GM19324 (cell line): ENCODE data around the gene CHMP2A.

Experiments used
- ATAC-seq: cut with Tn5 transposase; IDR thresholded peaks from one replicate; pipeline ENCODE4 v1.9.1; 2021; ENCODE audit warnings: mild to moderate bottlenecking, moderate library complexity; ENCODE audit not compliant: unreplicated experiment, low FRiP score

Gene CHMP2A

DNA sequence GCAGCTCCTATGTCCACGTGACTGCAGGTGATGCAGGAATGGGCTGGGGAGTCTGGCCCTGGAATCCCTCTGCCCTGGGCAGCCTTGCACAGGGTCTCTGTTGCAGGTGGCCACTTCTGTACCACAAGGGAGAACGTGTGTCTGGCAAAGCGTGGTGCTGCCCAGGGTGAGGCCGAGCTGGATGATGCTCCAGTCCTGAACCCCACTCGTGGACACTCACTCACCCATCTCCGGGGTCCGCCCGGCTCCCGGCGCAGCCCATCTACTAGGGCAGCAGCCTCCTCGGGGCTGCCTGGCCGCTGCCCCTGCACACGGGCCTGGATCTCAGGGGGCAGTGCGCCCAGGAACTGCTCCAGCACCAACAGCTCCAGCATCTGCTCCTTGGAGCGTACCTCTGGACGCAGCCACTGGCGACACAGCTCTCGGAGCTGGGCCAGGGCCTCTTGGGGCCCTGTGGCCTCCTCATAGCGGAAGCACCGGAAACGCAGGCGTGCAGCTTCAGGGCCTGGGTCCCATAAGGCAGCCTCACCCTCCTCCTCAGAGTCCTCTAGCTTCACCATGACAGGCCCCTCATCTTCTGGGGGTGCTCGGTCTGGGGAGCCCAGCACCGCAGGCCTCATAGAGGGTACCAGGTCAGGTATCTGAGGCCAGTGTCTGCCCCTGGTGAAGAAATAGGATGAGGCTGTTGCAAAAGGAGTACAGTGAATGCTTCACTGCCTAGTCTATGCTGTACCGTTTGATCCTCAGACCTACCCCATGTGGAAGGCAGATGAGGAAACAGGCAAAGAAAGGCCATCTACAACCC lies 16.1 kb upstream of the CHMP2A start:
- no peak for ATAC-seq

DNA sequence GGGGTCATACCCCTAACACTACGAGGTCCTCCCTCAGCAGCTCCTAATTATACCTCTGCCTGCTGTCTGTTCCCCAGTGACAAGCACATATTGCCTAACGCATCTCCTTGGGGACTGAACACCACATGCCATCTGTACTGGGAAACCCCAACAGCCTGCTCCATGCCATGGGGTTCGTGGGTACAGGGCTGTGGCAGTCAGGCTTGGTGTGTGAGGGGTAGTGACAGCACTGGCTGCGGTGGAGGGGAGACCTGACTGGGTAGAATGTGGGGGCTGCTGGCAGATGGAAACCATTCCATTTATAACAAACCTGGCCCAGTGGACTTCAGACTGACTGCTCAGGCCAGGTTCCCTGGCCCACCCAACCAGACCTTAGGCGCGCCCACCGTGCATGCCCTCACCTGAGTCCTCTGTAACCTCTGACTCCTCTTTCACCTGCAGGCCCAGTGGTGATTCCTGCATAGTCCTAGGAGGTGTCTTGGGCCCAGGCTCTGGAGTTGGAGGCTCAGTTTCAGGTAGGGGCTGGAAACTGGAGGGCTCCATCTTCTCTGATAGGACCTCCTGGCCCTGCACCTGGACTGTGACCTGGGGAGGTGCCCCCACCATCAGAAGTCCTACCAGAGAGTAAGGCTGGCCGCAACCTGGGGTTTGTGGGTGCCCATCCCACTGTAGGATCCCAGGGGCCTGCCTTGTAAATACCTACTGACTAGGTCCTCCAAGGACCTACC lies 15.2 kb upstream of the CHMP2A start:
- ATAC-seq = no peak

DNA sequence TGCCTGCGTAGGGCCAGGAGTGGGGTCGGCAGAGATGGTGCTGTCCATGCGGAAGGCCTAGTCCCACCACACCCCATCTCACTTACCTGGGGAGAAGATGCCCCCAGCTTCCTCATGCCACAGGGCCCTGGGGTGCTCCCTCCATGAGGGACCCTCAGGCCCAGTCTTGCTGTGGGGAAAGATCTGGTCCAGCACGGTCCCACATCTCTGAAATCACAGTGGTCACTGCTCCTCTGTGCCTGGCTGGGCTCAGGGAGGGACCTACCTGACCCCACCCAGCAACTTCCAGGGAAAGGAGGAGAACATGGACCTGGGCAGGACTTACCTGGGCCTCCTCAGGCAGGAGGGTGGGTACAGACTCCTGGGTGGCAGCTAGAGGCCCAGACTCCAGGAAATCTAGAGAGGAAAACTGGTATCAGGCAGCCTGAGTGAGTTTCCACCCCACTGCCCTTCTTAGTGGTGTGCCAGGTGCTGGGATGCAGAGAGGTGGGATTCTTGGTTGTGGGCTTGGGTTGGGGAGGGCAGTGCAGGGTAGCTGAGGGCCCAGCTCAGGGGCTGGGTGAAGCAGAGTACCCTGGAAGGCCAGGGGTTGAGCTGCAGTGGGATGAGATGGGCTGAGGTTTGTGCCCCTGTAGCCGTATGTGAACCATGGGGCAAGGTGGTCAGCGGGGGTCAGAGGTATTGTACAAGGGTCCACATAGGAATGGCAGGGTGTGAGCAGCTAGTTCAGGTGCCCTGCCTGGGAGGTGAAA lies 14.5 kb upstream of the CHMP2A start:
- no peak for ATAC-seq

DNA sequence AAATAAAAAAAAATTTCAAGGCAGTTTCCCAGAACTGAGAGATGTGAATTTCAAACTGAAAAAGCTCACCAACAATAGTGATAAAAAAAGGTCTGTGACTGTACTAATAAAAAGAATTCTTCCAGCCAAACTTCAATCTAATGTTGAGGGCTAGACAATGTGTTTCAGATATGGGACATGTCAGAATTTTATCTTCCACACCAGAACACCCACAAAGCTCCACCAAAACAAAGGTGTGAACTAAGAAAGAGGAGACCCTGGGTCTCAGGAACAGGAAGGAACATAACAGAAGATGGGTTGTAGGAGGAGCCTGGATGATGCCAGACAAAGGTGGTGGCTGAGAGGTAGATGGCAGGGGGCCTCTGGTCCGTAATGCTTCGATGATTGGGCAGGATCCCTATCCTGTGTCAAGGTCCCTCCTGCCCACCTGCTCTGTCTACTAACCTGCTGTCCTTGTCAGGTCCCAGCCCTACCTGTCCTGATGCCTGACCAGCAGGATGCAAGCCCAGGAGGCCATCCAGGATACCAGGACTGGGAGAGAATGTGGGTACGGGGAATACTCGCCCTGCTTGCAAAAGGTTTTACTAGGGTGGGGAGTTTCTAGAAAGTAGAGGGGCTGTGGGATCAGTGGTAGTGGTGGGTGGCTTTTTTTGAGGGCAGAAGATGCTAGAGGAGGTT lies 13.7 kb upstream of the CHMP2A start:
- no peak for ATAC-seq

DNA sequence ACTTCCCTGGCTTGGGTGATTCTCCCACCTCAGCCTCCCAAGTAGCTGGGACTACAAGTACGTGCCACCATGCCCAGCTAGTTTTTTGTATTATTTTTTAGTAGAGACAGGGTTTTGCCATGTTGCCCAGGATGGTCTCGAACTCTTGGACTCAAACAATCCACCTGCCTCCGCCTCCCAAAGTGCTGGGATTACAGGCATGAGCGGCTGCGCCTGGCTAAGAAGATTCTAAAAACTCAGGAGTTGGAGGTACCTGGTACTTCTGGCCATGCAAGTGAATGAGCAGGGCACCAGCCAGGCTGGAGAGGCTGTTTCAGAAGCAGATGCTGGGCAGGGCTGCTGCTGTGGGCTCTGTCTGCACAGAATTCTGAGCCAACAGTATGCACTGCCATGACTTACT lies 12.1 kb upstream of the CHMP2A start:
- ATAC-seq = no peak

DNA sequence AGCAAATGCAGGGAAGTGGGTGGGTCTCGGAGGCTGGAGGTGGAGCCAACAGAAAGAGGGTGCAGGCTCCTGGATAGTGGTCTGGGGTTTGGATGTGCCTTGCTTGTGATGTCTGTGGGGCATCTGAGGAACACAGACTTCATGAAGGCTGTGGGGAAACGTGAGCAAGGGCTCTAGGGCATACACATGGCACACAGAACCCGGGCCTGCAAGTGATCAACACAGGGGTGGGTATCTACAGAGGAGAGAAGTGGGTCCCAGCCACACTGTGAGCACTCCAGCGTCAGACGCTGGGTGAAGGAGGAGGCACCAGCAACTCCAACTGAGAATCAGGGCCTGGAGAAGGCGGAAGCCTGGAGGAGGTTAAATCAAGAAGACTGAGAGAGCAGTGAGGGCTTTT lies 8.9 kb upstream of the CHMP2A start:
- no peak for ATAC-seq

DNA sequence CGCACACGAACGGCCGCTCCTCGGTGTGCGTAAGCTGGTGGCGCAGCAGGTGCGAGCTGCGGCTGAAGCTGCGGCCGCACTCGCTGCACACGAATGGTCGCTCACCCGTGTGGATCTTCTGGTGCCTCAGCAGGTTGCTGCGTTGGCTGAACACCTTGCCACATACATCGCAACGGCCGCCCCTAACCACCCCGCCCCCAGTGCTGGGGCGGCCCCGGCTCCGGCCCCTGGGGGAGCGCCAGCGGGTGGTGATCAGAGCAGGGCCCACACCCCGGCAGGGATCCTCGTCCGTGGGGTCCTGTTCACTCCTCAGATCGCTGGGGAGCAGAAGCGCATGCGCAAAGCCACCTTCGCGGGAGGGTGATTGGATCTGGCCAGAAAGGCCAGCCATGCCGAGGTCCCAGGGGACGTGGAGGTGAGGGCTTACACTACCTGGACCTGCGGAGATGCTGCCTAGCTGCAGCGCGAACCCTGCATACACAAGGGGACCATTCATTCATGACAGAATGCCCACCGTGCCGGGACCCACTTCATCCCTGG lies 8.2 kb upstream of the CHMP2A start:
- no peak for ATAC-seq

DNA sequence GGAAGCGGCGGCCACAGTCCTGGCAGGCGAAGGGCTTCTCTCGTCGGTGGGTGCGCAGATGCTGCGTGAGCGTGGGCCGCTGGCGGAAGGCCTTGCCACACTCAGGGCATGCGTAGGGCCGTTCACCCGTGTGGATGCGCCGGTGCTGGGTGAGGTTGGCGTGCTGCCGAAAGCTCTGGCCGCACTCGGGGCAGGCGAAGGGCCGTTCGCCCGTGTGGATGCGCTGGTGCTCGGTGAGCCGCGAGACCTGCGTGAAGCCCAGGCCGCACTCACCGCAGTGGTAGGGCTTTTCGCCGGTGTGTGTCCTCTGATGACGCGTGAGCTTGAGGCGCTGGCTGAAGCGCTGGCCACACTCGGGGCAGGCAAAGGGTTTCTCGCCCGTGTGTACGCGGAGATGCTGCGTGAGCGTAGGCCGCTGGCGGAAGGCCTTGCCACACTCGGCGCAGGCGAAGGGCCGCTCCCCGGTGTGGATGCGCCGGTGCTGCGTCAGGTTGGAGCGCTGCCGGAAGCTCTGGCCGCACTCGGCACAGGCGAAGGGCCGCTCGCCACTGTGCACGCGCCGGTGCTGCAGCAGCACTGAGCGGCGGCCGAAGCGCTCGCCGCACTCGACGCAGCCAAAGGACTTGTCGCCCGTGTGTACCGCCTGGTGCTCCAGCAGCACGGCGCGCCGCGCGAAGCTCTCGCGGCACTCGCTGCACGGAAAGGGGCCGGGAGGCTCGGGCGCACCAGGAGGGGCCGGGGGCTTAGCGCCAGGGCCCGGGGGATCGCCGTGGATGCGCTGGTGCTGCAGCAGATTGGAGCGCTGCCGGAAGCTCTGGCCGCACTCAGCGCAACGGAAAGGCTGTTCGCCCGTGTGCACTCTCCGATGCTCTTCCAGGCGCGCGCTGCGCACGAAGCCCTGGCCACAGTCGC lies 7.5 kb upstream of the CHMP2A start:
- ATAC-seq = no peak

DNA sequence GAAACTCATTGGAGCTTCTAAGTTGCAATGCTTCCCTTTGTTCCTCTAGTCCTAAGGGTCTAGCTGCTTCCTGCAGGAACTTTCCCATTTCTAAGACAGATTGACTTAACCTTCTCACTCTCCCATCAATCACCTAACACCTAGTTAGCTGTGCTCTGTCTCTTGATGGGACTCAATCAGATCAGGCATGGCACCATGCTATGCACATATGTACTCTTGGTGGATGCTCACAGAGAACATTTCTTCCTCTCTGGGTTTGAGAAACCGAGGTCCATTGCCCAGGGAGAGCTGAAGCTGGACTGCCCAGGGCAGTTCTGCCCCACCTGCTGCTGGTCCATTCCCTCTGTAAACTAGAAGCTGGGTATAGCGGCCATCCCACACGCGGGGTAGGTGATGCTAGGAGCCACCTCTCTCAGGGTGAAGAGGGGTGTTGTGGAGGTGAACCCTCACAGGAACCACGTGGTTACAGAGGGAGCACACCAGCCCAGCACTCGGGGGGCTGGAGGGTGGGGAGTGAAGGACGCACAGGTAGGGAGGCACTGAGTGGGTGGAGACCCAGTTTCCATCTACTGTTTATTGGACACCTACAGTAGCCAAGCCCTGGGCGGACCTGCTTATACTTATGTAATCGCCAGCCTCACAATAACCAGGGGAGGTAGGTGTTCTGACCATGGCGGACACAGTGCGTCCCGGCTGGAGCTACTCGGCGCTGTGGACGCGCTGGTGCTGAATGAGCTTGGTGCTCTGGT lies 6.6 kb upstream of the CHMP2A start:
- no peak for ATAC-seq

DNA sequence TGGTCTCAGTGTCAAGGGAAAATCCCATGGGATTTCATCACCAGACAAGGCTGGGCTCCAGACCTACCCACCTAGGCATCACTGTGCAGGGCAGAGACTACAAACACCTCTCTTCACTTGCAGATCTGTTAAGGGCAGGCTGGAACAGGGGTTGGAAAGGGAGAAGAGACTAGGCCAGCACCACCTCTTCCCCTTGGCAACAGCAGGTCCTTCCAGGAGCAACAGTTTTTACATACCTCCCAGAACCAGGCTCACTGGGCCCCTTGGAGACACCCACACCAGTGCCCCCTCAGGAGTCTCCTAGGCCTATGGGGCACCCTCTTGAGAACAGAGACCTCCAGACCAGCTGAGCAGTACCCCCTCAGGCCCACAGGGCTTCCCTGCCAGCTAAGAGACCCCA lies 6.0 kb upstream of the CHMP2A start:
- ATAC-seq = no peak

DNA sequence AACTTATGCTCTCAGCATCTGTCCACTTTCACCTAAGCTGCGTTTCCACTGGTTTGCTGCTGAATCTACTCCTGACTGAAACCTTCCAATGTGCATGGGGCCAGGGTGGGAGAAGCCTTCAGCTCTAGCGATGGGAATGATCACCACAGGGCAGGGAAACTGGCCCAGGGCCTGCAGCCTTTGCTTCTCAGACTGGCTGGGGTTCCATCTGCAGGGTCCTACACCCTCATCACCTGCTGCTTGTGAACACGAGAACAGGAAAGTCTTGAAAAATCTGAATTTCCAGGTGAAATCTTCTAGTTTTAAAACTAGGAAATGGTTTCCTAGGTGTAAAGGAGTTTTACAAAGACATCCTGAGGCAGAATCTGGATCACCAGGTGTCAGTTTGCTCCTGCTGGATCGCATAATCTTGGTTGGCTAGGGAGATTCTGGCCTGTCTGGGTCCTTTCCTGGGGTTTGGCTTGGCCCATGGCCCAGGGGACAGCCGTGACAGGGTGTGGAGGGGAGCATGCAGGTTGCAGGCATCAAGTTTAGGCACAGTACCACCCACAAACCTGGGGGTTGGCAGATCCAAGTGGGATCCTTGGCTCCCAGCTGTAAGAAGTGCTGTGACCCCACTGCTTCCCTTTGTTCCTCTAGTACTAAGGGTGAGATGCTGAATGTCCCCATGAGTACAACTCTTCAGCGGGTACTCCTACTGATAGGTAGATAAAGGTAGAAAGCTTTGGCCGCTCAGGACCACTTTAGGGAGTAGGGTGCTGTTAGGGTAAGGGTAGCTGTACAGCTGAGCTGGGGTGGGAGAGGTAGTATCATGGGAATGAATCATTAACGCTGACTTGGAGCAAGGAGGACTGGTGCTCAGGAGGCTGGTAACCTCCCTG lies 5.3 kb upstream of the CHMP2A start:
- no peak for ATAC-seq

DNA sequence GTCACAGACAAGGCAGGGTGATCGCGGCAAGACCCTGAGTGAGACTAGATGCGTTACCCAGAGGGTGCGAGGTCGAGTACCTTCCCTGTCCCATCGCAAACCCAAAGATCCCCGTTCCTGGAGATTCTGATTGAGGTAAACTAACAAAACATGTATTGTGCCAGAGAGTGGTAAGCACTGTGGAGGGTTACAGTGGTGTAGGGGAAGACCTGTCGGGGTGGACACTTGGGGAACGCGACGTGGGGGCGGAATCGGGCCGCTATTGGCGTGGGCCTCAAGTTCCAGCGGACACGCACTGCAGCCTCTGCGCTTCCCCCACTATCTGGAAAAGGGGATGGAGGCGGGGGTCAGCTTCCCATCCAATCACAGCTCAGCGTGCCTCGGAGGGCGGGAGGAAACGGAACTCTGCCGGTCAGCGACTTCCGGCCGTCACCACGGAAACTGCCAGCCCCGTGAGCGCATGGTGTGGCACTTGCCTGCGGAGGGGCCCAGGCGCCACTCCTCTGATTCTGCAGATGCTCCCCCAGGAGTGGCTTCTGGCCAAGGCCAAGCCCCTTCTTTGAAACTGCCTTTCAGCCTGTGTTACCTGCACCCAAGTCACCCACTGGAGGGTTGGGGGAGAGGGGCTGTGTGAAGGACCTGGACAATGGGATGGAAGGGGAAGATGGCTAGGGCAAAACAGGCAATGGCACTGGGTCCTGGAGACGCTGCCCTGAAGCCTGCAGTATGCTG lies 4.5 kb upstream of the CHMP2A start:
- ATAC-seq = peak; percentile 28

DNA sequence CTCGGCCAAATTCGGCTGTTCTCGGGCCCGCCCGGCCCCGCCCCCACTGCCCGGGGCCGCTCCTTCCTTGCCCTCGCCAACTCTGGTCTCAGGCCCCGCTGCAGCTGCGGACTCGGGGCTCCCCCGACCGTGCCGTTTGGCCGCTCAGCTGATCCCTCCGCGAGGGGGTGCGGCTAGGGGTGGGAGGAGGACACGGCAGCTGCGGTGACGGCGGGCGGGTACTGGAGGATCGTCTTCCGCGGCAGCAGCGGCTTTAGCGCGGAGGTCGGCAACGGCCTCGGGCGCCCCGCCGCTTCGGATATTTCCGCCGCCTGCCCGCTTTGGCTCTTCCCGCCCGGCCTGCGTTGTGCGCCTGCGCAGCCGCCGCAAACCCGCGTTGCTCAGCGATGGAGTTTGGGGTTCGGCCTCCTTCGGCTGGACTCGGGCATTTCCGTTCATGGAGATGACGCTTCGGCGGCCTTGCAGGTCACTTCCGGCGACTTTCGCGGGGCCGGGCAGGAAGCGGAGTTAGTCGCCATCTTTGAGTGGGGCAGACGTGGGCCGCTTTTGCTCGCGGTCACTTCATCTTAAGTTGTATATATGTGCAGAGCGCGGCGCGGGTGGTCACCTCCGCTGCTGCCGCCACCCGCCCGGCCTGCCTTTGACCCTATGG lies 3.8 kb upstream of the CHMP2A start:
- ATAC-seq = peak; percentile 59

DNA sequence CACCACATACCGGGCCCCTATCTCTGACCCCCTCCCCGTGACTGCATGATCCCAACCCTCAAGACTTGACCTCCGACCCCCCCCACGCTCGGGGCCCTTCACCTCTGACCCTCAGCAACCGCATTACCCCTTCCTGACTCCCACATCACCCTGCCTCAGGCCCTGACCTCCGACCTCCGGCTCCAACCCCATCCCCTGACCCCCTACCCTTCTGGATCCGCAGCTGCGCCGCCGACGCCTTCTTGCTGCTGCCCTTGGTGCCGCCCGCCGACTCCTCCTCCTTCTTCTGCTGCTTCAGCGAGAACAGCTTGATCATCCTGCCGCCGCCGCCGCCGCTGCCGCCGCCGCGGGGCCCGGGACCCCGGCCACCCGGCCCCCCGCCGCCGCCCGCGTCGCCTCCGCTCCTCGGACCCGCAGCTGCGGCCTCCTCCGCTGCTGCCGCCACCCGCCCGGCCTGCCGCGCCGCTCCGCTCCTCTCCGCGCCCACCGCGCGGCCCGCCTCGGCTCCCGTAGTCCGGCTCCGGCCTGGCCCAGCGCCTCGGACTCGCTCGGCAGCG lies 3.2 kb upstream of the CHMP2A start, which contains the start of gene UBE2M:
TSS of gene UBE2M (minus strand) at position 546 of the 557 bp plus-strand sequence. CDS start at position 316, 230 bp downstream.
- peak; percentile 4 for ATAC-seq

DNA sequence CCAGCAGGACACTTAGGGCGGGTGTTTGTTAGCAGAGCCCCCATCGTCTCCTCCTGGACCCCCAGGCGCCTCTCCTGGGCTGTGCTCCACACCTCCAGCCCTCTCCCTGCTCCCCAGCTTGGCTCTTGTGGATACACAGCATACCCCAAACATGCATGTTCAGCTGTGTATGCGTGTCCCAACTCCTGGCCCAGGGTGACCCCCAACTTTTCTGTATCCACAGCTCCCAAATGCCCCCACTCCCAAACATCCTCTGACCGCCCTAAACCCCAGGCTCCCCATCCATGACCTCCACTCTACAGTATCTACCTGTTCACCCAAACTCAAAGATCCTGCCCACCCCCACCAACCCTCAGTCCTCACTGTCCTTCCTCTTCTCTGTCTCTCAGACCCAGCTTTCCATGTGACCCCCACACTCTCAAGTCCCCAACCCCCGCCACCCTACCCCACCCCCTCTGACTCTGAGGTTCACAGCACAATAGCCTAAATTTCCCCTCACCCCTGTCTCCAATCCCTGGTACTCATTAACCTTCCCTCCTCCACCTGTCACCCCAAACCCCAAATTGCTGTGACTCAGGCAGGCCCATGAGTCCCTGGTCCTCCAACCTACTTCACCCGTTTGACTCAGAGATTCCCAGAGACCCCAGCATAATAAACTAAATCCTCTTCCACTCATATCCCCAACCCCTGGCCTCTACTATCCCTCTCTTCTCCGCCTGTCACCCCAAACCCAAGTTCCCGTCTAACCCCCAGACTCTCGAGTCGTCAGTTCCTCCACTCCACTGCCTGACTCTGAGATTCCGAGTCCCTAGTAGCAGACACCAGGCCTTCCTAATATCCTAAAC lies 2.5 kb upstream of the CHMP2A start:
- no peak for ATAC-seq
